Brain pericyte (primary cell): ENCODE measurements around the gene SLC66A3.

ENCODE experiments used
- DNase-seq: peaks from one replicate; pipeline ENCODE4 v3.0.0-alpha.2; 2012; ENCODE audit warnings: low read depth, low spot score

The SLC66A3 gene

DNA sequence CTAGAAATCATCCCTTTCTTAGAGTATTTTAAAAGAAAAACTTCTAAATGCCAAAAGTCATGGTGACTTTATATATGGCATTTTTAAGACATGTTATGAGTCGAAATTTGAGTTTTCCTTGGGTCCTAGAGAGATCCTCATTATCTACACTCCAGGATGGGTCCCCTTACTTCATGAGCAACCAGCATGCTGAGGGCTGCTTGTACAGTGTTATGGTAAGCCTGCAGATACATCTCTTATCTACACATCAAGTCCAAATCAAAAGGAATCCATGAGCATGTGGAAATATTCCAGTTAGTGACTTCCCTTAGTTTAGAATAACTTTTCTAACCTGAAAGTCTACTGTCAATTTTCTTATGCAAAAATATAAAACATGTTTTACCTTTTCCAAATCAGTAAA lies 58.7 kb downstream of the SLC66A3 start:
- DNase-seq, result no peak

DNA sequence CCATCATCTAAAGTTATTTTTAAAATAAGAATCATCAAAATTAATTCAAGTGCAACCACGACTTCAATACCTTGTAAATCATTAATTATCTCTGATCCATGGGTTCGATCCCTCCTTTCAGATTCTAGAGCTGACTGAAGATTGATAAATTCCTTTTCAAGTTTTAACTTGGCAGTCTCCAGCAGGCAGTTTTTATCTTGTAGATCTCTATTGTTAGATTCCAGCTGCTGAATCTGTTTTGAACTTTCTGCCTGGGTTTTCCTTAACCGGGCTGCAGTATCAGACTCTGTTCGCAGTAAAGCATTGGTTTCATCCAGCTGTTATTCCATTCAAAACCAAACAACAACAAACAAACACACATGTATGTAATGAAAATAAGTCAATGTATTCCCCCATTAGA lies 59.5 kb downstream of the SLC66A3 start:
- DNase-seq, result no peak

- no peak for DNase-seq
These were observed 60.1 kb downstream of the SLC66A3 start for GRCh38 chr2:11215407-11215806.

DNA sequence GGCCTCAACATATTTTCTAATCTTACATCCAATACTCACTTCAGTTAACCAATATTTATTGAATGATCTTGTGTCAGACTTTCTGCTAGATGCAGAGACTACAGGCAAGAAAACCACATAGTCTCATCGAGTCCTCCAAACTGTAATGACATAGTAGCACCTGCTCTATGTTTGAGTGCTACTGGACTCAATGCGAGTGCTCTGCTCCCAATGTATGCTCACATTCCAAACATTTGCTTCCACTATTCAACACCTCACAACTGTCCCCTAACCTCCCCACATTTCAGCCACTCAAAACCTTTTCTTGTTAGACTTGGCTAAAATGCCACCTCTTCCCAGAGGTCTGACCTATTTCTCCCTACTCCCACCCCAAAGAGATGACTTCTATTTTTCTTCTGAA lies 65.2 kb downstream of the SLC66A3 start:
- no peak for DNase-seq

DNA sequence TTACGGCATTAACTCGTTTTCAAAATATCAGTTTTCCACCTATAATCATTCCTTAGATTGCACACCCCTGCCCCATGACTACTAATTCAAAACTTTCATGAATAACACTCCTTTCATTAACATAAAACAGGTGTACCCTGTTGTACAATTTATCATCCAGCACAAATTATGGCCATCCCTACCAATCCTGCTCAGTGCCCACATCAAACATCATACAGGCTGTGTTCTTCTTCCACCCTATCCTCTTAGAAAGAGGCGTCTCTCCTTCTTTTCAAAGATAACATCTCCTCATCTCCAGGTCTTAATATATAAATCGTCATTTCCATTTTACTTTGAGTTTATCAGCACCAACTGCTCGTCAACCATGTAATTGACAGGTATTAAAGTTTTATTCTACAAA lies 67.6 kb downstream of the SLC66A3 start:
- DNase-seq, result no peak

- no peak for DNase-seq
These were observed 69.6 kb downstream of the SLC66A3 start for GRCh38 chr2:11224887-11225286.

- DNase-seq, result no peak
These were observed 72.3 kb downstream of the SLC66A3 start for GRCh38 chr2:11227595-11227994.
